IPS DF 6.9 (cell line): ENCODE data around the gene MYORG.

Source experiments
- DNase-seq: peaks from one replicate; pipeline ENCODE4 v3.0.0-alpha.2; 2013; ENCODE audit warnings: low read depth, low spot score
- H3K27ac ChIP-seq: one replicate; pipeline ENCODE4 v1.5.1; 2013; ENCODE audit warnings: low read length, control low read depth
- H3K27me3 ChIP-seq: 2 replicates; pipeline ENCODE4 v1.6.1; 2013; ENCODE audit warnings: mild to moderate bottlenecking, low read length; ENCODE audit not compliant: control insufficient read depth, insufficient read depth
- H3K36me3 ChIP-seq: 2 replicates; pipeline ENCODE4 v1.6.1; 2013; ENCODE audit warnings: low read length; ENCODE audit not compliant: control insufficient read depth, insufficient read depth
- H3K4me1 ChIP-seq: 2 replicates; pipeline ENCODE4 v1.6.1; 2013; ENCODE audit warnings: low read length; ENCODE audit not compliant: control insufficient read depth, insufficient read depth
- H3K4me3 ChIP-seq: 2 replicates; pipeline ENCODE4 v1.5.1; 2013; ENCODE audit warnings: mild to moderate bottlenecking, low read length
- H3K9me3 ChIP-seq: 2 replicates; pipeline ENCODE4 v1.6.1; 2013; ENCODE audit warnings: low read length, inconsistent platforms; ENCODE audit not compliant: control insufficient read depth, insufficient read depth
- WGBS: extraction: QIAGEN DNeasy Blood & Tissue Kit; methylation state at CpG from one replicate; pipeline ENCODE4 v1.1.7; 2013; ENCODE audit warnings: mixed read lengths, missing lambda C conversion rate; ENCODE audit not compliant: insufficient read length, insufficient coverage; 5-methylcytosine and 5-hydroxymethylcytosine counted together

Gene MYORG

GRCh38 chr9:34377404-34377746 lies 677 bp upstream of the MYORG start:
- Histone ChIP-seq H3K4me1 (peaks cover 9% of the 10 kb centered on the region), H3K27me3 (peaks cover 7% of the 10 kb centered on the region; the same call in 1 of the 2 replicates), H3K4me3 (peak overlapping the region; percentile 48; the same call in 1 of the 2 replicates), H3K36me3 (no peaks in the 10 kb centered on the region; the same call in 1 of the 2 replicates), H3K27ac (no peak overlapping the region), H3K9me3 (no peaks in the 10 kb centered on the region)
- no CpG with 5 or more reads among the region's 21 CpGs for WGBS
- DNase-seq, result no peak

- Histone ChIP-seq H3K4me1 (peaks cover 9% of the 10 kb centered on the region), H3K27me3 (peaks cover 7% of the 10 kb centered on the region; the same call in 1 of the 2 replicates), H3K9me3 (no peaks in the 10 kb centered on the region), H3K36me3 (peaks cover 3% of the 10 kb centered on the region; the same call in 1 of the 2 replicates), H3K27ac (no peak overlapping the region), H3K4me3 (peak overlapping the region; percentile 61; the same call in 1 of the 2 replicates)
- DNase-seq, result peak; percentile 25
- WGBS, result no CpG with 5 or more reads among the region's 22 CpGs
These were observed 650 bp downstream of the MYORG start for GRCh38 chr9:34375901-34376595.

- H3K36me3 ChIP-seq, result peaks cover 3% of the 10 kb centered on the region; the same call in 1 of the 2 replicates
- no peak overlapping the region for H3K4me3 ChIP-seq
- WGBS, result no CpG with 5 or more reads among the region's 5 CpGs
- peaks cover 2% of the 10 kb centered on the region; the same call in 1 of the 2 replicates for H3K27me3 ChIP-seq
- H3K4me1 ChIP-seq, result peaks cover 5% of the 10 kb centered on the region
- no peak overlapping the region for H3K27ac ChIP-seq
- no peaks in the 10 kb centered on the region for H3K9me3 ChIP-seq
- peak; percentile 9 for DNase-seq
These were observed 1.7 kb downstream of the MYORG start for GRCh38 chr9:34374905-34375552.

DNA sequence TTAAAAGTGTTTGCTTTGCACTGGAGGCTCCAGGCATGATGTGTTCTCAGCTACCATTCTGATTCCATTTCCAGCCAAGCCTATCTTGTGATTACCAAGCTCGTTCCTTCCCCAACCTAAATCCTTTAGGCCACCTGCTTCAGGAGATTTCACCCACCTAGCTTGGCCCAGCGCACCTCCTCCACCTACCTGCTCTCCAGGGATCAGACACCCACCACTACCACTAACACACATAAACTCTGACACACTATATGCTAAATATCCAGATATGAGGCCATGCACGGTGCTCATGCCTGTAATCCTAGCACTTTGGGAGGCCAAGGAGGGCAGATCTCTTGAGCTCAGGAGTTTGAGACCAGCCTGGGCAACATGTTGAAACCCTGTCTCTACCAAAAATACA lies 2.4 kb downstream of the MYORG start:
- DNase-seq, result no peak
- H3K27ac ChIP-seq, result no peak overlapping the region
- no CpG with 5 or more reads among the region's 3 CpGs for WGBS

GRCh38 chr9:34373749-34374148 lies 2.9 kb downstream of the MYORG start:
- Histone ChIP-seq H3K27me3 (no peaks in the 10 kb centered on the region), H3K4me1 (peaks cover 4% of the 10 kb centered on the region), H3K9me3 (no peaks in the 10 kb centered on the region), H3K27ac (no peak overlapping the region), H3K4me3 (no peak overlapping the region), H3K36me3 (peaks cover 3% of the 10 kb centered on the region; the same call in 1 of the 2 replicates)
- no peak for DNase-seq
- no CpG with 5 or more reads among the region's 2 CpGs for WGBS

More for the DNA sequence above, 2.4 kb downstream of the MYORG start:
- no peaks in the 10 kb centered on the region for H3K27me3 ChIP-seq
- peaks cover 3% of the 10 kb centered on the region; the same call in 1 of the 2 replicates for H3K36me3 ChIP-seq
- no peak overlapping the region for H3K4me3 ChIP-seq
- H3K4me1 ChIP-seq, result peaks cover 4% of the 10 kb centered on the region
- H3K9me3 ChIP-seq, result no peaks in the 10 kb centered on the region

DNA sequence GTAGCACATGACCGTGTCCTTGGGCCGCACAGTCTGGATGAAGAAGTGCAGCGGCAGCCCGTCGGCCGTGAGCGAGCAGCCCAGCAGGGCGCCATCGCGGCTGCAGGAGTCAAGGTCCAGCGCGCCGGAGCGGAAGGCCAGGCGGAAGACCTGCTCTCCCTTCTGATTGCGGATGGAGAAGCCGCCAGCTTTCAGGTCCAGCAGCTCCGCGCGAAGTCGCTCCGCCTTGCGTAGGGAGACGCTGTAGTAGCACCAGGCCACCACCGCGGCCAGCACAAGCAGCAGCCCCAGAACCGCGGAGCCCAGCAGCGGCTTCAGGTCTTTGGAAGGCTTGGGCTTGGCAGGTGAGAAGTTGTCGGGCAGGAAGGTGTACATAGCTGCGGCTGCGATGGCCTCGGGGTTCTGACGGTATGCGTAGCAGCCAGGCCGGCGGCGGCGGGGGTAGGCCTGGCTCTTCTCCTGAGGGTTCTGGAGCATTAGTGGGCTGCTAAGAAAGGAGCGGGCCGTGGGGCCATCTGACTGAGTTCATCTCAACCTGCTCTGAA lies 4.2 kb downstream of the MYORG start:
- H3K27ac ChIP-seq, result no peak overlapping the region
- H3K27me3 ChIP-seq, result no peaks in the 10 kb centered on the region

DNA sequence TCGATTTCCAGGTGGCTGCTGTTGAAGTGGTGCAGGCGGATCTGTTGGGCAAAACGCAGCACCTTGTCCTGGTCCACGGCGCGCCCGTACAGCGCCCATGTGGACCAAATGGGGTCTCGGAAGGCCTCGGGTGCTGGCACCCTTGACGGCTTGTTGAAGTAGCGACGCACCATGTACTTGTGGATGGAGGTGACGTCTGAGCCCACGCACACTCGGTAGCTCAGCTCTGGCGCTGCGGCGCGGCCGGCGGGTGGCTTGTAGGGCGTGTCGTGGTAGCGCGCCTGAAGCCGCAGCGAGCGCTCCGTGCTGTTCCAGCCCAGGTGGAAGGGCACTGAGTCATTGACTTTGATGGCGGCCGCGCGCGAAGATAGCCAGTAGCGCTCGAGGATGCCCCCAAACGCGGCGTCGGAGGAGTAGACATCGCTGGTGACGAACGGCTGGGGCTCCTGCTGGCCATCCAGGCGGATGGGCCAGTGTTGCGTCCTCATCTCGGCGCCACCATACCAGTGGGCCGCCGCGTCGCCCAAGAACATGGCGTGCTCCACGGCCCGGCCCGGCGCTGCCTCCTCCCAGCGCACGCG lies 4.7 kb downstream of the MYORG start:
- Histone ChIP-seq H3K9me3 (no peaks in the 10 kb centered on the region), H3K27ac (no peak overlapping the region), H3K4me3 (no peak overlapping the region), H3K27me3 (no peaks in the 10 kb centered on the region), H3K36me3 (peaks cover 3% of the 10 kb centered on the region; the same call in 1 of the 2 replicates), H3K4me1 (peaks cover 4% of the 10 kb centered on the region)
- WGBS, result no CpG with 5 or more reads among the region's 60 CpGs
- no peak for DNase-seq

More for the DNA sequence above, 4.2 kb downstream of the MYORG start:
- WGBS, result no CpG with 5 or more reads among the region's 41 CpGs
- peak; percentile 13 for DNase-seq
- Histone ChIP-seq H3K4me3 (no peak overlapping the region), H3K9me3 (no peaks in the 10 kb centered on the region), H3K4me1 (peaks cover 4% of the 10 kb centered on the region), H3K36me3 (peaks cover 3% of the 10 kb centered on the region; the same call in 1 of the 2 replicates)

DNA sequence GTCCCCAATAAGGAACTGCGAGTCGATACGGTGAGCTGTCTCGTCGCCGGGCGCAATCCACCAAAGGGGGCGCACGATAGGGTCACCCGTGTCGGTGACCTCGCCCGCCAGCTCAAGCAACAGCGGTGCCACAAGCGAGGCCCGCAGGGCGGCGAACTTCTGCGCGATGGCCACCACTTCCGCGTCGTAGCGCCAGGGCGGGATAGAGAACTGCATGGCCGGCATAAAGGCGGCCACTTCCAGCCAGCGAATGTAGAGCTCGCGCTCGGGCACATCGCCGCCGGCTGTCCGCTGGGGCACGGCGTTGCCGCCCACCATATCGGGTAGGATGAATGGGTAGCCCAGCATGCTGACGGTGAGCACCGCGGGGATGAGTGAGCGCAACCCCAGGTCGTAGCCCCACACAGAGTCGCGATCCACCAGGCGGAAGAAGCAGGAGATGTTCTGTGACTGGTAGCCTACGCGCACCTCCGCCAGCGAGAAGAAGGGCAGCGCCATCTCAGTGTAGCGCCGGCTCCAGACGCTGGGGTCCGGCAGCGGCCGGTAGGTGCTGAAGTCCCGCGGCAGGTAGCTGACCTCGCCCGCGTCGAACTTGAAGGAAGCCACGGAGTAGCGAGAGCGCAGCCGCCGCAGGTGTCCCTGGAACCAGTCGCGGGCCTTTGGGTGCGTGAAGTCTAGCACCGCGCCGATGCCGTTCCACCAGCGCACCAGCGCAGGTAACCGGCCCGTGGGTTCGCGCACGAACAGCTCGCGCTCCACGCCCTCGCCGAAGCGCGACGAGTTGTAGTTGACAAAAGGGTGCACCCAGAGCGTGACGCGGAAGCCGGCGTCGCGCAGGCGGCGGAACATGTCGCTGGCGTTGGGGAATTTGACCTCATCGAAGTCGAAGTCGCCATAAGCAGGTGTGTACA lies 5.5 kb downstream of the MYORG start:
- Histone ChIP-seq H3K9me3 (no peaks in the 10 kb centered on the region), H3K4me3 (no peak overlapping the region)

DNA sequence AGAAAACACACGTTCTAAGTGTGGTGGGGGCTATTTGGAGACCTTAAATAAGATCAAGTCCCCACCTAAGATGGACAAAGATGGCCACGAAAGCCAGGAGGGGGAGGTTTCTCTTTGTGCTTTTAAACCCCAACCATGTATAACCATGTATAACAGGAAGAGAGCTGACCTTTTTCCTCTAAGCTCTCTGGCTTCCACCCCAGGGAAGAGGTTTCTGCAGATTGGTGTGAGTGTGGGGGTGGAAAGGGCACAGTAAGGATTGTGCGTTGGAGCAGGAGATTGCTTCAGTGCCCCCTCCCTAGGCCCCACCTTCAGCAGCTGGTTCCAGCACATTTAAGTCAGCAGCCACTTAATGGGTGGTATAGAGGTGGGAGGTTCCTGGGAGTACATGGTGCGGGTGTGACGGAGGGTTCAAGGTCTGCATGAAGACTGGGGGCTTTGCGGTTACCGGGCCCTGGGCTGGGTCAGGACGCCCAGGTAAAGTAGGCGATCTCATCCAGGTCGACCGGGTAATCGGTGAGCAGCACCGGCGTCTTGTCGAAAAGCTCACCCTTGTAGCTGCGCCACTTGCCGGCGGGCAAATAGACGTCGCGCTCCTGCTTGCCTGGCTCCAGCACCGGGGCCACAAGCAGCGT lies 6.2 kb downstream of the MYORG start:
- WGBS, result no CpG with 5 or more reads among the region's 23 CpGs
- Histone ChIP-seq H3K27me3 (no peaks in the 10 kb centered on the region), H3K27ac (no peak overlapping the region), H3K4me3 (no peak overlapping the region), H3K36me3 (peaks cover 3% of the 10 kb centered on the region; the same call in 1 of the 2 replicates), H3K4me1 (no peaks in the 10 kb centered on the region; the same call in 1 of the 2 replicates), H3K9me3 (no peaks in the 10 kb centered on the region)
- DNase-seq, result no peak

More for the DNA sequence above, 5.5 kb downstream of the MYORG start:
- Histone ChIP-seq H3K36me3 (peaks cover 3% of the 10 kb centered on the region; the same call in 1 of the 2 replicates), H3K27me3 (no peaks in the 10 kb centered on the region), H3K27ac (no peak overlapping the region), H3K4me1 (peaks cover 4% of the 10 kb centered on the region)
- no CpG with 5 or more reads among the region's 105 CpGs for WGBS
- no peak for DNase-seq
